Fibroblast of lung (primary cell): Measurements from ENCODE around the gene ABL2.

Experiments used
- CTCF ChIP-seq, 2 donors: IDR thresholded peaks in 1 of 2; conservative IDR thresholded peaks in 1 of 2; 1 replicate in 1 of 2; 2 replicates in 1 of 2; pipeline ENCODE4 v1.5.1; 2011 to 2012; ENCODE audit warnings: low read length in 2 of 2, control low read depth in 1 of 2, inconsistent platforms in 1 of 2, low read depth in 1 of 2, mild to moderate bottlenecking in 1 of 2
- EZH2 ChIP-seq: IDR thresholded peaks from 2 replicates; pipeline ENCODE4 v1.5.1; 2012; ENCODE audit warnings: low read length, control low read depth, mild to moderate bottlenecking; ENCODE audit errors: missing control alignments

- no peak for TF ChIP-seq CTCF (conservative IDR thresholded peaks at IDR 0.05 in 1 of 2, IDR thresholded peaks at IDR 0.05 in 1 of 2; ENCODE audit: low read depth in 1 of 2, low read length in 2 of 2)
- TF ChIP-seq EZH2: no peak
These were observed 49.4 kb upstream of the ABL2 start for GRCh38 chr1:179278920-179279319.
